Panc1 (cell line): Measurements from ENCODE around the gene COL23A1. TPM values are rescaled to one million over a fixed set of nuclear protein-coding genes. Genes with fewer than 3 reads are reported as not detected.

ENCODE experiments used
- ATAC-seq: fragments of 200-7000 bp; cut with Tn5 transposase; 2 replicates; pipeline ENCODE4 v1.9.1; 2020; ENCODE audit warnings: mild to moderate bottlenecking, moderate library complexity
- BruUV-seq: library from RNA; stranded (reverse); fragments of 400-500 nt; replicated peaks from 2 replicates; lab custom pipeline; 2021; lab: Mats Ljungman, UMichigan
- CTCF ChIA-PET: fragments of 300-600 bp; sonication (Branson Sonifier 250); formaldehyde crosslinking; loops from one replicate; lab custom pipeline; 2022; ENCODE audit warnings: antibody characterized with exemption; lab: Charles Lee
- POLR2A ChIA-PET: fragments of 300-600 bp; sonication (Branson Sonifier 250); formaldehyde crosslinking; loops from one replicate; lab custom pipeline; 2022; ENCODE audit warnings: antibody characterized with exemption; lab: Charles Lee
- DNase-seq: peaks from one replicate; pipeline ENCODE4 v3.0.0-alpha.2; 2010; ENCODE audit warnings: low read depth, low spot score
- H3K27ac ChIP-seq: 2 replicates; pipeline ENCODE4 v1.5.1; 2011; ENCODE audit warnings: mild to moderate bottlenecking, low read length, inconsistent platforms
- H3K27me3 ChIP-seq: fragments of 200-500 bp; sonication (Bioruptor generic); 2 replicates; pipeline ENCODE4 v1.6.0; 2014; ENCODE audit warnings: low read length, inconsistent platforms; ENCODE audit not compliant: control insufficient read depth, insufficient read depth
- H3K36me3 ChIP-seq: fragments of 200-500 bp; sonication (Bioruptor generic); 2 replicates; pipeline ENCODE4 v1.5.1; 2014; ENCODE audit warnings: inconsistent platforms, mild to moderate bottlenecking, low read length, moderate library complexity; ENCODE audit not compliant: control insufficient read depth, insufficient read depth
- H3K4me1 ChIP-seq: 2 replicates; pipeline ENCODE4 v1.5.1; 2011; ENCODE audit warnings: inconsistent platforms, mild to moderate bottlenecking, low read length, moderate library complexity; ENCODE audit not compliant: control insufficient read depth, insufficient read depth
- H3K4me3 ChIP-seq, 2 experiments: 2 replicates each; pipeline ENCODE4 v1.5.1; 2011 to 2012; ENCODE audit warnings: low read depth in 2 of 2, low read length in 2 of 2, mild to moderate bottlenecking in 2 of 2, inconsistent platforms in 1 of 2, moderate library complexity in 1 of 2
- H3K9me3 ChIP-seq: fragments of 200-500 bp; sonication (Bioruptor generic); 2 replicates; pipeline ENCODE4 v1.5.1; 2014; ENCODE audit warnings: low read depth, mild to moderate bottlenecking, inconsistent platforms, low read length, moderate library complexity; ENCODE audit not compliant: control insufficient read depth, insufficient read depth
- POLR2AphosphoS5 ChIP-seq: IDR thresholded peaks from 2 replicates; pipeline ENCODE4 v1.6.1; 2012; ENCODE audit warnings: mild to moderate bottlenecking, low read depth, low read length, moderate library complexity
- SIN3A ChIP-seq: IDR thresholded peaks from 2 replicates; pipeline ENCODE4 v1.6.1; 2012; ENCODE audit warnings: low read depth, mild to moderate bottlenecking, low read length, moderate library complexity, borderline replicate concordance; ENCODE audit not compliant: insufficient read depth
- TCF7L2 ChIP-seq: IDR thresholded peaks from 2 replicates; pipeline ENCODE4 v1.6.1; 2011; ENCODE audit warnings: mild to moderate bottlenecking, low read depth, low read length, inconsistent platforms
- in situ Hi-C: cut with HindIII; loops from 2 replicates; pipeline ENCODE4 v1.10.0; 2016; ENCODE audit warnings: low sequenced_read_pairs, low pct_unique_long_range_greater_than_20kb
- intact Hi-C: fragments of 100-400 bp; cut with micrococcal nuclease; formaldehyde crosslinking; loops from one replicate; pipeline ENCODE4 v1.10.0; 2022; ENCODE audit not compliant: unreplicated experiment
- total RNA-seq: library from RNA; stranded (reverse); gene quantifications from one replicate; pipeline ENCODE4 v1.2.1, GENCODE V29; 2021; ENCODE audit not compliant: unreplicated experiment
- TF ChIP-seq, protein P1 (sequence below): fragments of 450-650 bp; IDR thresholded peaks from 2 replicates; pipeline ENCODE4 v1.5.1; 2017; ENCODE audit warnings: mild to moderate bottlenecking
- TF ChIP-seq, protein P2 (sequence below), 2 experiments: IDR thresholded peaks; 2 replicates each; pipeline ENCODE4 v1.6.1; 2011 to 2012; ENCODE audit warnings: low read depth in 2 of 2, control low read depth in 1 of 2, low read length in 1 of 2, mild to moderate bottlenecking in 1 of 2, moderate library complexity in 1 of 2; ENCODE audit not compliant: insufficient read depth in 1 of 2

Gene COL23A1
- total RNA-seq, 1 experiment from 2014 or later = 0.05 TPM

DNA sequence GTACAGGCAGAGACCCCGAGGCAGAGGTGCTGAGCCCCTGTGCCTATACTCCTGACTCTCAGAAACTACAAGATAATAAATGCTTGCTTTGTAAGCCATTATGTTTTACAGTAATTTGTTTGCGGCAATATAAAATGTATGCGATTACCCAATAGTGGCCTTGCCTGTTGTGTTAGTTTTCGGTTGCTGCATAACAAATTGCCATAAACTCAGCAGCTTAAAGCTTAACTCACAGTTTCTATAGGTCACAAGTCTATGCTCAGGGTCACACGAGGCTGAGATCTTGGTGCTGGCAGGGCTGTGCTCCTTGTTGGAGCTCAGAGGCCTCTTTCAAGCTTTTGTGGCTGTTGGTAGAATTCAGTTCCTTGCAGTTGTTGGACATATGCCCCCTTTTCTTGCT is 114.8 kb downstream of the COL23A1 start:
- no peak for DNase-seq
- H3K9me3 ChIP-seq = no peaks in the 10 kb centered on the region
- no peak for ATAC-seq
- peaks cover 3% of the 10 kb centered on the region; the same call in 1 of the 2 replicates for H3K27me3 ChIP-seq
- intact Hi-C loops = no loop called here
- H3K36me3 ChIP-seq = no peaks in the 10 kb centered on the region
- CTCF ChIA-PET = no interaction called here
- no peak overlapping the region for H3K4me3 ChIP-seq
- no TSS peak for BruUV-seq
- POLR2A ChIA-PET = interaction anchor here (0.6 kb wide), 1 partner anchor 106 kb away, joined by 6 read pairs; no protein-coding TSS in a partner anchor
- TF ChIP-seq, protein P1, sequence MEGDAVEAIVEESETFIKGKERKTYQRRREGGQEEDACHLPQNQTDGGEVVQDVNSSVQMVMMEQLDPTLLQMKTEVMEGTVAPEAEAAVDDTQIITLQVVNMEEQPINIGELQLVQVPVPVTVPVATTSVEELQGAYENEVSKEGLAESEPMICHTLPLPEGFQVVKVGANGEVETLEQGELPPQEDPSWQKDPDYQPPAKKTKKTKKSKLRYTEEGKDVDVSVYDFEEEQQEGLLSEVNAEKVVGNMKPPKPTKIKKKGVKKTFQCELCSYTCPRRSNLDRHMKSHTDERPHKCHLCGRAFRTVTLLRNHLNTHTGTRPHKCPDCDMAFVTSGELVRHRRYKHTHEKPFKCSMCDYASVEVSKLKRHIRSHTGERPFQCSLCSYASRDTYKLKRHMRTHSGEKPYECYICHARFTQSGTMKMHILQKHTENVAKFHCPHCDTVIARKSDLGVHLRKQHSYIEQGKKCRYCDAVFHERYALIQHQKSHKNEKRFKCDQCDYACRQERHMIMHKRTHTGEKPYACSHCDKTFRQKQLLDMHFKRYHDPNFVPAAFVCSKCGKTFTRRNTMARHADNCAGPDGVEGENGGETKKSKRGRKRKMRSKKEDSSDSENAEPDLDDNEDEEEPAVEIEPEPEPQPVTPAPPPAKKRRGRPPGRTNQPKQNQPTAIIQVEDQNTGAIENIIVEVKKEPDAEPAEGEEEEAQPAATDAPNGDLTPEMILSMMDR = no peak
- TF ChIP-seq POLR2AphosphoS5 (no peak), TCF7L2 (no peak), SIN3A (no peak)
- TF ChIP-seq, protein P2, sequence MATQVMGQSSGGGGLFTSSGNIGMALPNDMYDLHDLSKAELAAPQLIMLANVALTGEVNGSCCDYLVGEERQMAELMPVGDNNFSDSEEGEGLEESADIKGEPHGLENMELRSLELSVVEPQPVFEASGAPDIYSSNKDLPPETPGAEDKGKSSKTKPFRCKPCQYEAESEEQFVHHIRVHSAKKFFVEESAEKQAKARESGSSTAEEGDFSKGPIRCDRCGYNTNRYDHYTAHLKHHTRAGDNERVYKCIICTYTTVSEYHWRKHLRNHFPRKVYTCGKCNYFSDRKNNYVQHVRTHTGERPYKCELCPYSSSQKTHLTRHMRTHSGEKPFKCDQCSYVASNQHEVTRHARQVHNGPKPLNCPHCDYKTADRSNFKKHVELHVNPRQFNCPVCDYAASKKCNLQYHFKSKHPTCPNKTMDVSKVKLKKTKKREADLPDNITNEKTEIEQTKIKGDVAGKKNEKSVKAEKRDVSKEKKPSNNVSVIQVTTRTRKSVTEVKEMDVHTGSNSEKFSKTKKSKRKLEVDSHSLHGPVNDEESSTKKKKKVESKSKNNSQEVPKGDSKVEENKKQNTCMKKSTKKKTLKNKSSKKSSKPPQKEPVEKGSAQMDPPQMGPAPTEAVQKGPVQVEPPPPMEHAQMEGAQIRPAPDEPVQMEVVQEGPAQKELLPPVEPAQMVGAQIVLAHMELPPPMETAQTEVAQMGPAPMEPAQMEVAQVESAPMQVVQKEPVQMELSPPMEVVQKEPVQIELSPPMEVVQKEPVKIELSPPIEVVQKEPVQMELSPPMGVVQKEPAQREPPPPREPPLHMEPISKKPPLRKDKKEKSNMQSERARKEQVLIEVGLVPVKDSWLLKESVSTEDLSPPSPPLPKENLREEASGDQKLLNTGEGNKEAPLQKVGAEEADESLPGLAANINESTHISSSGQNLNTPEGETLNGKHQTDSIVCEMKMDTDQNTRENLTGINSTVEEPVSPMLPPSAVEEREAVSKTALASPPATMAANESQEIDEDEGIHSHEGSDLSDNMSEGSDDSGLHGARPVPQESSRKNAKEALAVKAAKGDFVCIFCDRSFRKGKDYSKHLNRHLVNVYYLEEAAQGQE (IDR thresholded peaks at IDR 0.05; ENCODE audit: insufficient read depth in 1 of 2, low read depth in 2 of 2, low read length in 1 of 2) = no peak
- in situ Hi-C loops = no loop called here
- no peaks in the 10 kb centered on the region for H3K4me1 ChIP-seq
- no peak overlapping the region for H3K27ac ChIP-seq

DNA sequence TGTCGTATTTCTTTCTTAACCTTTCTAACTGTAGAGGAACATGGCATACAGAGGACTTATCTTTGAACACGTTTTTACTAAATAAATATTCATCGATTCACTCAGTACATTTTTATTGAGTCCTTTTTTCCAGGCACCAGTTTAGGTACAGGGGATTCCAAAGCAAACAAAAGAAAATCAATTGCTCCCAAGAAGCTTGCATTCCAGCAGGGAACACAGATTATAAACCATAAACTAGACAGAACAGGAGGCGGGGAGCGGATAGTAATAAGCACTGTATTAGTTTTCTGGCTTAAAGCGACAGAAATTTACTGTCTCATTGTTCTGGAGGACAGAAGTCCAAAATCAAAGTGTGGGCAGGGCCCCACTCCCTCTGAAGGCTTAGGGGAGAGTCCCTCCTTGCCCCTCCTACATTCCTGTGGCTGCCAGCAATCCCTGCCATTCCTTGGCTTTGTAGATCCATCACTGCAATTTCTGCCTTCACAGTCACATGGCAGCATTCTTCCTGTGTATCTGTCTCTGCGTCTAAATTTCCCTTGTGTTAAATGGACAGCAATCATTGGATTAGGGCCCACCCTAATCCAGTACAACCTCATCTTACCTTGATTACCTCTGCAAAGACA is 115.5 kb downstream of the COL23A1 start:
- no peaks in the 10 kb centered on the region for H3K4me1 ChIP-seq
- no peaks in the 10 kb centered on the region for H3K36me3 ChIP-seq
- DNase-seq (no peak), ATAC-seq (no peak)
- POLR2A ChIA-PET = no interaction called here
- no peak overlapping the region for H3K27ac ChIP-seq
- no peak overlapping the region for H3K4me3 ChIP-seq
- no peaks in the 10 kb centered on the region for H3K9me3 ChIP-seq
- in situ Hi-C loops (no loop called here), intact Hi-C loops (no loop called here)
- no peak for TF ChIP-seq SIN3A
- TF ChIP-seq, protein P1 = no peak
- no peak for TF ChIP-seq TCF7L2
- TF ChIP-seq, protein P2 (IDR thresholded peaks at IDR 0.05; ENCODE audit: insufficient read depth in 1 of 2, low read depth in 2 of 2, low read length in 1 of 2) = no peak
- TF ChIP-seq POLR2AphosphoS5 = no peak
- BruUV-seq = no TSS peak
- CTCF ChIA-PET = no interaction called here
- peaks cover 3% of the 10 kb centered on the region; the same call in 1 of the 2 replicates for H3K27me3 ChIP-seq
